Endothelial cell of umbilical vein (primary cell): ENCODE data around the gene PLK5. TPM values are rescaled to one million over a fixed set of nuclear protein-coding genes. Genes with fewer than 3 reads are reported as not detected.
A peak's percentile ranks its signal among the peaks of the same experiment; 100 is the strongest.

Source experiments
- BruUV-seq: library from RNA; stranded (reverse); fragments of 400-500 nt; replicated peaks from 2 replicates; lab custom pipeline; 2021; lab: Mats Ljungman, UMichigan
- CTCF ChIA-PET: fragments of 300-600, 350-600 bp; sonication (Branson Sonifier 250); formaldehyde crosslinking; loops from one replicate; lab custom pipeline; 2021; ENCODE audit warnings: antibody characterized with exemption, inconsistent platforms; lab: Charles Lee
- POLR2A ChIA-PET: fragments of 300-600, 350-600 bp; sonication (Branson Sonifier 250); formaldehyde crosslinking; loops from one replicate; lab custom pipeline; 2021; ENCODE audit warnings: antibody characterized with exemption, inconsistent platforms; lab: Charles Lee
- DNase-seq: peaks from one replicate; pipeline ENCODE4 v3.0.0-alpha.2; 2011; ENCODE audit warnings: low read depth, low spot score
- FAIRE-seq: peaks from 2 replicates; lab custom pipeline; 2011; peaks lifted over from hg19 to GRCh38; lab: Jason Lieb, UNC
- H2AFZ ChIP-seq: 2 replicates; pipeline ENCODE4 v1.6.0; 2012; ENCODE audit warnings: low read depth, low read length, control low read depth, inconsistent platforms
- H3K27ac ChIP-seq: 2 replicates; pipeline ENCODE4 v1.5.1; 2011; ENCODE audit warnings: low read depth, mild to moderate bottlenecking, control low read depth, low read length, moderate library complexity; ENCODE audit not compliant: insufficient read depth
- H3K27me3 ChIP-seq, 2 experiments: 2 replicates each; pipeline versions ENCODE4 v1.6.0 to v1.6.1; 2011; ENCODE audit warnings: low read length in 2 of 2, mixed read lengths in 1 of 2; ENCODE audit not compliant: control insufficient read depth in 2 of 2, insufficient read depth in 2 of 2
- H3K36me3 ChIP-seq, 2 experiments: 2 replicates in 1 of 2; 3 replicates in 1 of 2; pipeline ENCODE4 v1.5.1; 2011; ENCODE audit warnings: low read length in 2 of 2, mild to moderate bottlenecking in 1 of 2, moderate library complexity in 1 of 2; ENCODE audit not compliant: control insufficient read depth in 2 of 2, insufficient read depth in 2 of 2; ENCODE audit errors: extremely low read depth in 1 of 2
- H3K4me1 ChIP-seq: 3 replicates; pipeline ENCODE4 v1.5.1; 2011; ENCODE audit warnings: mild to moderate bottlenecking, low read length; ENCODE audit not compliant: control insufficient read depth, insufficient read depth; ENCODE audit errors: extremely low read depth
- H3K4me2 ChIP-seq: 2 replicates; pipeline ENCODE4 v1.6.1; 2011; ENCODE audit warnings: low read length, control low read depth, mixed read lengths; ENCODE audit not compliant: insufficient read depth
- H3K4me3 ChIP-seq, 3 experiments: fragments of 200-600 bp in 1 of 3; sonication (generic), shearing (Covaris generic) in 1 of 3; replicated peaks in 1 of 3; 2 replicates each; pipeline ENCODE4 v1.5.1; 2011 to 2016; ENCODE audit warnings: control low read depth in 3 of 3, low read length in 3 of 3, mild to moderate bottlenecking in 2 of 3, inconsistent platforms in 1 of 3, low read depth in 1 of 3, moderate library complexity in 1 of 3; ENCODE audit not compliant: insufficient read depth in 1 of 3
- H3K79me2 ChIP-seq: 2 replicates; pipeline ENCODE4 v1.6.0; 2012; ENCODE audit warnings: low read length, inconsistent platforms; ENCODE audit not compliant: control insufficient read depth, insufficient read depth
- H3K9ac ChIP-seq: replicated peaks from 2 replicates; pipeline ENCODE3; 2011; ENCODE audit warnings: low read length, control low read depth; ENCODE audit not compliant: insufficient read depth; ENCODE audit errors: extremely low read depth
- H3K9me1 ChIP-seq: replicated peaks from 3 replicates; pipeline ENCODE4 v1.6.0; 2011; ENCODE audit warnings: mild to moderate bottlenecking, low read length; ENCODE audit not compliant: control insufficient read depth, insufficient read depth; ENCODE audit errors: extremely low read depth
- H3K9me3 ChIP-seq: replicated peaks from 2 replicates; pipeline ENCODE4 v1.5.1; 2012; ENCODE audit warnings: low read length, inconsistent platforms; ENCODE audit not compliant: control insufficient read depth, insufficient read depth
- H4K20me1 ChIP-seq: replicated peaks from 2 replicates; pipeline ENCODE3; 2011; ENCODE audit warnings: mild to moderate bottlenecking, low read length; ENCODE audit not compliant: control insufficient read depth, insufficient read depth; ENCODE audit errors: extremely low read depth
- GATA2 ChIP-seq: IDR thresholded peaks from 2 replicates; pipeline ENCODE4 v1.7.0; 2011; ENCODE audit warnings: low read depth, mild to moderate bottlenecking, moderate library complexity, mixed read lengths, low read length; ENCODE audit not compliant: insufficient read length, insufficient read depth
- MYC ChIP-seq: IDR thresholded peaks from one replicate; pipeline ENCODE4 v1.6.1; 2011; ENCODE audit warnings: mild to moderate bottlenecking, low read depth, low read length
- dilution Hi-C: fragments of 300-500 bp; cut with MboI; formaldehyde crosslinking; loops from one replicate; pipeline ENCODE4 v1.15.0; 2019; ENCODE audit warnings: low sequenced_read_pairs; ENCODE audit not compliant: extremely low pct_ligation_motif_present
- intact Hi-C: fragments of 100-400 bp; cut with micrococcal nuclease; formaldehyde crosslinking; loops from one replicate; pipeline ENCODE4 v1.10.0; 2022
- polyA plus RNA-seq, 4 experiments: library from polyadenylated mRNA; depleted of rRNA in 3 of 4; stranded (reverse) in 3 of 4; unstranded in 1 of 4; fragments of >200 nt; gene quantifications; 2 replicates each; pipeline versions ENCODE4 v1.2.1 to v1.2.3, GENCODE V29; 2011 to 2012; ENCODE audit warnings: missing spikeins in 1 of 4
- total RNA-seq: library from RNA; stranded (reverse); gene quantifications from 2 replicates; pipeline ENCODE4 v1.2.3, GENCODE V29; 2021
- TF ChIP-seq, protein P1 (sequence below): IDR thresholded peaks from 2 replicates; pipeline ENCODE4 v1.6.1; 2011; ENCODE audit not compliant: insufficient read depth, insufficient read length
- TF ChIP-seq, protein P2 (sequence below), 2 donors: IDR thresholded peaks; 1 replicate in 1 of 2; 2 replicates in 1 of 2; pipeline ENCODE4 v1.5.1; 2011; ENCODE audit warnings: low read length in 2 of 2, mild to moderate bottlenecking in 2 of 2, moderate library complexity in 2 of 2, control low read depth in 1 of 2, inconsistent platforms in 1 of 2, low read depth in 1 of 2; ENCODE audit not compliant: insufficient read depth in 1 of 2; ENCODE audit errors: extremely low read depth in 1 of 2

The PLK5 gene
- total and polyA plus RNA-seq, 2 donors (not counting 3 experiments of a cell fraction or from before 2014, with no cell fraction given), result not detected

- FAIRE-seq, result no peak
- intact Hi-C loops, result loop anchor here (2.0 kb wide), 1 partner anchor 20 kb away; no protein-coding TSS in a partner anchor
- CTCF ChIA-PET, result interaction anchor here (1.3 to 2.0 kb wide), 4 partner anchors 11 to 55 kb away, joined by 3 to 8 read pairs (median 8); no protein-coding TSS in a partner anchor
Measured at GRCh38 chr19:1491114-1491848, 32.6 kb upstream of the PLK5 start, which contains the start of gene REEP6. TSS of gene REEP6 (plus strand) at chr19:1491181. CDS start at chr19:1491270, 89 bp downstream.

More at GRCh38 chr19:1491114-1491848, 32.6 kb upstream of the PLK5 start, which contains the start of gene REEP6:
- Histone ChIP-seq H3K27me3 (peaks cover 0 to 6% of the 10 kb centered on the region in 2 experiments), H2AFZ (peak within 1 kb of the TSS; percentile 79), H3K9me1 (no peaks in the 10 kb centered on the region), H3K4me2 (peak within 1 kb of the TSS; percentile 46), H4K20me1 (no peaks in the 10 kb centered on the region), H3K9ac (no peak within 1 kb of the TSS), H3K4me3 (peak within 1 kb of the TSS; percentile 11 to 51 (median 35)), H3K36me3 (no peaks in the 10 kb centered on the region), H3K9me3 (no peaks in the 10 kb centered on the region), H3K4me1 (peaks cover 10% of the 10 kb centered on the region), H3K27ac (no peak within 1 kb of the TSS), H3K79me2 (no peaks in the 10 kb centered on the region)
- dilution Hi-C loops, result no loop called here
- POLR2A ChIA-PET, result interaction anchor here (0.6 to 1.5 kb wide), 3 partner anchors 23 to 222 kb away, joined by 3 to 9 read pairs (median 6); partner anchors contain the start of gene CIRBP
- no peak for DNase-seq
- BruUV-seq, result no TSS peak
- TF ChIP-seq, protein P1, sequence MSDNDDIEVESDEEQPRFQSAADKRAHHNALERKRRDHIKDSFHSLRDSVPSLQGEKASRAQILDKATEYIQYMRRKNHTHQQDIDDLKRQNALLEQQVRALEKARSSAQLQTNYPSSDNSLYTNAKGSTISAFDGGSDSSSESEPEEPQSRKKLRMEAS, result no peak
- TF ChIP-seq, protein P2, sequence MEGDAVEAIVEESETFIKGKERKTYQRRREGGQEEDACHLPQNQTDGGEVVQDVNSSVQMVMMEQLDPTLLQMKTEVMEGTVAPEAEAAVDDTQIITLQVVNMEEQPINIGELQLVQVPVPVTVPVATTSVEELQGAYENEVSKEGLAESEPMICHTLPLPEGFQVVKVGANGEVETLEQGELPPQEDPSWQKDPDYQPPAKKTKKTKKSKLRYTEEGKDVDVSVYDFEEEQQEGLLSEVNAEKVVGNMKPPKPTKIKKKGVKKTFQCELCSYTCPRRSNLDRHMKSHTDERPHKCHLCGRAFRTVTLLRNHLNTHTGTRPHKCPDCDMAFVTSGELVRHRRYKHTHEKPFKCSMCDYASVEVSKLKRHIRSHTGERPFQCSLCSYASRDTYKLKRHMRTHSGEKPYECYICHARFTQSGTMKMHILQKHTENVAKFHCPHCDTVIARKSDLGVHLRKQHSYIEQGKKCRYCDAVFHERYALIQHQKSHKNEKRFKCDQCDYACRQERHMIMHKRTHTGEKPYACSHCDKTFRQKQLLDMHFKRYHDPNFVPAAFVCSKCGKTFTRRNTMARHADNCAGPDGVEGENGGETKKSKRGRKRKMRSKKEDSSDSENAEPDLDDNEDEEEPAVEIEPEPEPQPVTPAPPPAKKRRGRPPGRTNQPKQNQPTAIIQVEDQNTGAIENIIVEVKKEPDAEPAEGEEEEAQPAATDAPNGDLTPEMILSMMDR (IDR thresholded peaks at IDR 0.05; ENCODE audit: extremely low read depth in 1 of 2, insufficient read depth in 1 of 2, low read depth in 1 of 2, low read length in 2 of 2), result no peak
- TF ChIP-seq MYC, result no peak
- no peak for TF ChIP-seq GATA2
